CD4-positive, CD25-positive, alpha-beta regulatory T cell (primary cell): ENCODE measurements around the gene ZBTB49. TPM values are rescaled to one million over a fixed set of nuclear protein-coding genes. Genes with fewer than 3 reads are reported as not detected.

Source experiments
- ATAC-seq, 2 donors: fragments of 150-1000 bp; cut with Tn5 transposase; one replicate each; pipeline ENCODE4 v1.10.0; 2021; ENCODE audit warnings: low read depth in 2 of 2, moderate number of reproducible peaks in 2 of 2, moderate library complexity in 1 of 2
- DNase-seq, 3 donors: peaks; one replicate each; pipeline versions ENCODE4 v3.0.0 to v3.0.0-alpha.2; 2012 to 2022; ENCODE audit warnings: mixed read lengths in 1 of 3
- H3K27ac ChIP-seq: one replicate; pipeline ENCODE4 v1.7.0; 2013; ENCODE audit warnings: mild to moderate bottlenecking, low read length; ENCODE audit not compliant: insufficient read depth, poor library complexity, severe bottlenecking
- H3K27me3 ChIP-seq: one replicate; pipeline ENCODE4 v1.7.0; 2013; ENCODE audit warnings: low read length; ENCODE audit not compliant: control insufficient read depth, insufficient read depth
- H3K36me3 ChIP-seq: one replicate; pipeline ENCODE4 v1.7.0; 2013; ENCODE audit warnings: mild to moderate bottlenecking, low read length, moderate library complexity; ENCODE audit not compliant: control insufficient read depth, insufficient read depth
- H3K4me1 ChIP-seq: 2 replicates; pipeline ENCODE4 v1.7.0; 2013; ENCODE audit warnings: mild to moderate bottlenecking, low read length; ENCODE audit not compliant: insufficient read depth, control insufficient read depth, poor library complexity, severe bottlenecking
- H3K4me3 ChIP-seq: one replicate; pipeline ENCODE4 v1.7.0; 2013; ENCODE audit warnings: low read depth, mild to moderate bottlenecking, low read length, moderate library complexity
- H3K9me3 ChIP-seq, 2 experiments: 1 replicate in 1 of 2; 2 replicates in 1 of 2; pipeline ENCODE4 v1.7.0; 2013; ENCODE audit warnings: low read length in 2 of 2, mild to moderate bottlenecking in 1 of 2, moderate library complexity in 1 of 2; ENCODE audit not compliant: control insufficient read depth in 2 of 2
- H3K27ac Mint-ChIP-seq, 3 donors: one replicate each; pipeline ENCODE4 v1.8.0; 2020 to 2022; ENCODE audit warnings: mild to moderate bottlenecking in 3 of 3, mixed read lengths in 3 of 3, moderate library complexity in 2 of 3
- H3K27me3 Mint-ChIP-seq: one replicate; pipeline ENCODE4 v1.8.0; 2022; ENCODE audit warnings: mild to moderate bottlenecking, mixed read lengths
- H3K36me3 Mint-ChIP-seq: one replicate; pipeline ENCODE4 v1.8.0; 2020; ENCODE audit warnings: mixed read lengths
- H3K4me1 Mint-ChIP-seq, 4 donors: one replicate each; pipeline ENCODE4 v1.8.0; 2020 to 2022; ENCODE audit warnings: mixed read lengths in 4 of 4, mild to moderate bottlenecking in 1 of 4
- H3K4me3 Mint-ChIP-seq, 4 donors: one replicate each; pipeline ENCODE4 v1.8.0; 2020 to 2022; ENCODE audit warnings: mild to moderate bottlenecking in 4 of 4, mixed read lengths in 4 of 4, moderate library complexity in 3 of 4
- H3K9me3 Mint-ChIP-seq, 7 donors: one replicate each; pipeline ENCODE4 v1.8.0; 2020 to 2022; ENCODE audit warnings: mixed read lengths in 7 of 7, mild to moderate bottlenecking in 3 of 7, moderate library complexity in 2 of 7
- polyA plus RNA-seq, 4 donors: library from polyadenylated mRNA; unstranded; fragments of 300-500 nt; fragmentation: Illumina TruSeq; gene quantifications; one replicate each; pipeline ENCODE4 v1.2.3, GENCODE V29; 2021
- total RNA-seq: library from RNA; stranded (reverse); gene quantifications from one replicate; pipeline ENCODE4 v1.2.3, GENCODE V29; 2022

ZBTB49 gene
- total and polyA plus RNA-seq, 5 donors from 2014 or later = 3.8 to 14.7 (median 4.2) TPM

- peaks cover 46% of the 10 kb centered on the region for H3K36me3 ChIP-seq
- peak overlapping the region in 2 of 3 donors; percentile 66 to 68 for H3K27ac Mint-ChIP-seq
- H3K9me3 ChIP-seq = no peaks in the 10 kb centered on the region
- no peak for DNase-seq
- no peak overlapping the region for H3K4me3 ChIP-seq
- no peak for ATAC-seq
- H3K27me3 Mint-ChIP-seq = no peaks in the 10 kb centered on the region
- no peaks in the 10 kb centered on the region for H3K9me3 Mint-ChIP-seq
- H3K27ac ChIP-seq = no peak overlapping the region
- H3K36me3 Mint-ChIP-seq = peaks cover 40% of the 10 kb centered on the region
- no peaks in the 10 kb centered on the region for H3K27me3 ChIP-seq
- no peak overlapping the region for H3K4me3 Mint-ChIP-seq
- H3K4me1 ChIP-seq = peaks cover 19% of the 10 kb centered on the region
- H3K4me1 Mint-ChIP-seq = peaks cover 18 to 40% (median 21%) of the 10 kb centered on the region in 4 donors
These were observed 5.0 kb upstream of the ZBTB49 start for GRCh38 chr4:4284827-4285618.

- H3K27me3 ChIP-seq = no peaks in the 10 kb centered on the region
- Mint-ChIP-seq H3K27ac (peak overlapping the region in 2 of 3 donors; percentile 20 to 41), H3K36me3 (peaks cover 24% of the 10 kb centered on the region), H3K4me1 (peaks cover 27 to 66% (median 34%) of the 10 kb centered on the region in 4 donors), H3K27me3 (no peaks in the 10 kb centered on the region), H3K4me3 (peak overlapping the region in 3 of 4 donors; percentile 57 to 82 (median 67)), H3K9me3 (no peaks in the 10 kb centered on the region)
- DNase-seq (no peak), ATAC-seq (no peak)
- peaks cover 27% of the 10 kb centered on the region for H3K4me1 ChIP-seq
- peak overlapping the region; percentile 40 for H3K4me3 ChIP-seq
- no peak overlapping the region for H3K27ac ChIP-seq
- no peaks in the 10 kb centered on the region for H3K9me3 ChIP-seq
- H3K36me3 ChIP-seq = peaks cover 26% of the 10 kb centered on the region
These were observed 2.0 kb upstream of the ZBTB49 start for GRCh38 chr4:4288098-4288497.

- ATAC-seq = no peak
- H3K27me3 ChIP-seq = no peaks in the 10 kb centered on the region
- H3K36me3 Mint-ChIP-seq = peaks cover 18% of the 10 kb centered on the region
- peaks cover 25 to 73% (median 36%) of the 10 kb centered on the region in 4 donors for H3K4me1 Mint-ChIP-seq
- peak overlapping the region in 2 of 3 donors; percentile 91 to 96 for H3K27ac Mint-ChIP-seq
- peak in 1 of 3 donors; percentile 8 for DNase-seq
- no peak overlapping the region for H3K27ac ChIP-seq
- H3K9me3 Mint-ChIP-seq = no peaks in the 10 kb centered on the region
- no peaks in the 10 kb centered on the region for H3K9me3 ChIP-seq
- peak overlapping the region; percentile 91 for H3K4me3 ChIP-seq
- H3K27me3 Mint-ChIP-seq = no peaks in the 10 kb centered on the region
- peaks cover 21% of the 10 kb centered on the region for H3K36me3 ChIP-seq
- peak overlapping the region; percentile 95 to 98 (median 96) for H3K4me3 Mint-ChIP-seq
- H3K4me1 ChIP-seq = peaks cover 27% of the 10 kb centered on the region
These were observed 996 bp upstream of the ZBTB49 start for GRCh38 chr4:4289055-4289454.

- peaks cover 27% of the 10 kb centered on the region for H3K4me1 ChIP-seq
- Mint-ChIP-seq H3K9me3 (no peaks in the 10 kb centered on the region), H3K36me3 (peaks cover 16% of the 10 kb centered on the region), H3K4me1 (peaks cover 24 to 75% (median 36%) of the 10 kb centered on the region in 4 donors), H3K27me3 (no peaks in the 10 kb centered on the region), H3K27ac (peak overlapping the region; percentile 66 to 96 (median 91)), H3K4me3 (peak overlapping the region; percentile 95 to 98 (median 96))
- H3K27me3 ChIP-seq = no peaks in the 10 kb centered on the region
- DNase-seq (no peak), ATAC-seq (no peak)
- H3K36me3 ChIP-seq = peaks cover 21% of the 10 kb centered on the region
- H3K4me3 ChIP-seq = peak overlapping the region; percentile 91
- peak overlapping the region; percentile 73 for H3K27ac ChIP-seq
- H3K9me3 ChIP-seq = no peaks in the 10 kb centered on the region
These were observed 482 bp upstream of the ZBTB49 start for GRCh38 chr4:4289597-4289940.

- Histone ChIP-seq H3K4me3 (no peak overlapping the region), H3K36me3 (peaks cover 7% of the 10 kb centered on the region), H3K9me3 (no peaks in the 10 kb centered on the region), H3K27me3 (no peaks in the 10 kb centered on the region), H3K4me1 (peaks cover 21% of the 10 kb centered on the region), H3K27ac (no peak overlapping the region)
- ATAC-seq (no peak), DNase-seq (no peak)
- H3K4me3 Mint-ChIP-seq = peak overlapping the region in 1 of 4 donors; percentile 74
- H3K27ac Mint-ChIP-seq = no peak overlapping the region
- peaks cover 0 to 2% (median 0%) of the 10 kb centered on the region in 7 donors for H3K9me3 Mint-ChIP-seq
- peaks cover 29 to 70% (median 39%) of the 10 kb centered on the region in 4 donors for H3K4me1 Mint-ChIP-seq
- H3K27me3 Mint-ChIP-seq = no peaks in the 10 kb centered on the region
- H3K36me3 Mint-ChIP-seq = peaks cover 21% of the 10 kb centered on the region
These were observed 3.2 kb downstream of the ZBTB49 start for GRCh38 chr4:4293279-4293678.

GRCh38 chr4:4296283-4296846 lies 6.3 kb downstream of the ZBTB49 start:
- Mint-ChIP-seq H3K27me3 (no peaks in the 10 kb centered on the region), H3K9me3 (peaks cover 0 to 2% (median 0%) of the 10 kb centered on the region in 7 donors), H3K27ac (peak overlapping the region in 1 of 3 donors; percentile 86), H3K4me1 (peaks cover 24 to 54% (median 31%) of the 10 kb centered on the region in 4 donors), H3K36me3 (peaks cover 29% of the 10 kb centered on the region), H3K4me3 (no peak overlapping the region)
- no peak overlapping the region for H3K27ac ChIP-seq
- no peaks in the 10 kb centered on the region for H3K9me3 ChIP-seq
- H3K4me3 ChIP-seq = no peak overlapping the region
- ATAC-seq = no peak
- peaks cover 15% of the 10 kb centered on the region for H3K36me3 ChIP-seq
- no peaks in the 10 kb centered on the region for H3K27me3 ChIP-seq
- no peak for DNase-seq
- peaks cover under 1% of the 10 kb centered on the region for H3K4me1 ChIP-seq

GRCh38 chr4:4299006-4299405 lies 9.0 kb downstream of the ZBTB49 start:
- H3K27ac Mint-ChIP-seq = peak overlapping the region in 2 of 3 donors; percentile 2 to 32
- Histone ChIP-seq H3K27me3 (no peaks in the 10 kb centered on the region), H3K27ac (no peak overlapping the region), H3K9me3 (no peaks in the 10 kb centered on the region), H3K36me3 (peaks cover 29% of the 10 kb centered on the region), H3K4me3 (no peak overlapping the region), H3K4me1 (no peaks in the 10 kb centered on the region)
- no peak for DNase-seq
- H3K27me3 Mint-ChIP-seq = no peaks in the 10 kb centered on the region
- peaks cover 0 to 2% (median 0%) of the 10 kb centered on the region in 7 donors for H3K9me3 Mint-ChIP-seq
- peaks cover 12 to 36% (median 25%) of the 10 kb centered on the region in 4 donors for H3K4me1 Mint-ChIP-seq
- peaks cover 33% of the 10 kb centered on the region for H3K36me3 Mint-ChIP-seq
- no peak for ATAC-seq
- peak overlapping the region in 1 of 4 donors; percentile 33 for H3K4me3 Mint-ChIP-seq
